IMR-90 (cell line): ENCODE measurements around the gene MLKL. TPM values are rescaled to one million over a fixed set of nuclear protein-coding genes. Genes with fewer than 3 reads are reported as not detected.

Source experiments
- ATAC-seq: fragments of 200-7000 bp; cut with Tn5 transposase; 2 replicates; pipeline ENCODE4 v1.9.1; 2020; ENCODE audit warnings: low read depth, mild to moderate bottlenecking, moderate library complexity
- BruUV-seq: library from RNA; stranded (reverse); fragments of 400-500 nt; replicated peaks from 2 replicates; lab custom pipeline; 2021; lab: Mats Ljungman, UMichigan
- CTCF ChIA-PET: fragments of 300-600 bp; formaldehyde crosslinking; extraction: SDS; loops from one replicate; lab custom pipeline; 2021; ENCODE audit warnings: antibody characterized with exemption; lab: Yijun Ruan, JAX
- POLR2A ChIA-PET: fragments of 300-600 bp; sonication (Branson Sonifier 250); formaldehyde crosslinking; loops from one replicate; lab custom pipeline; 2022; ENCODE audit warnings: antibody characterized with exemption; ENCODE audit not compliant: unreplicated experiment; lab: Charles Lee
- DNase-seq: peaks from one replicate; pipeline ENCODE4 v3.0.0; 2013
- H2AFZ ChIP-seq: replicated peaks from 2 replicates; pipeline ENCODE3; 2013; ENCODE audit warnings: low read length, mild to moderate bottlenecking; ENCODE audit not compliant: poor library complexity
- H2AK5ac ChIP-seq: 2 replicates; pipeline ENCODE4 v1.6.1; 2013; ENCODE audit warnings: low read depth, low read length, inconsistent platforms
- H2AK9ac ChIP-seq: replicated peaks from 2 replicates; pipeline ENCODE3; 2013; ENCODE audit warnings: mild to moderate bottlenecking, low read depth, low read length, moderate library complexity; ENCODE audit not compliant: poor library complexity
- H2BK120ac ChIP-seq: 2 replicates; pipeline ENCODE4 v1.6.1; 2013; ENCODE audit warnings: low read depth, low read length, inconsistent platforms
- H2BK15ac ChIP-seq: 3 replicates; pipeline ENCODE4 v1.6.1; 2013; ENCODE audit warnings: low read depth, low read length, inconsistent platforms
- H2BK20ac ChIP-seq: 2 replicates; pipeline ENCODE4 v1.6.1; 2013; ENCODE audit warnings: low read depth, mild to moderate bottlenecking, inconsistent platforms, low read length, moderate library complexity
- H2BK5ac ChIP-seq: 2 replicates; pipeline ENCODE4 v1.6.1; 2013; ENCODE audit warnings: mild to moderate bottlenecking, low read depth, low read length, inconsistent platforms; ENCODE audit not compliant: poor library complexity, severe bottlenecking
- H3K14ac ChIP-seq: replicated peaks from 2 replicates; pipeline ENCODE4 v1.6.1; 2013; ENCODE audit warnings: low read depth, low read length, inconsistent platforms
- H3K18ac ChIP-seq: 2 replicates; pipeline ENCODE4 v1.6.1; 2013; ENCODE audit warnings: low read depth, low read length, control low read depth
- H3K23ac ChIP-seq: 2 replicates; pipeline ENCODE4 v1.6.1; 2013; ENCODE audit warnings: low read depth, low read length, inconsistent platforms
- H3K27ac ChIP-seq: 2 replicates; pipeline ENCODE4 v1.5.1; 2013; ENCODE audit warnings: mild to moderate bottlenecking, control low read depth, low read length; ENCODE audit not compliant: insufficient read depth
- H3K27me3 ChIP-seq: 2 replicates; pipeline ENCODE4 v1.6.1; 2013; ENCODE audit warnings: low read length; ENCODE audit not compliant: control insufficient read depth, insufficient read depth
- H3K36me3 ChIP-seq: 2 replicates; pipeline ENCODE4 v1.6.1; 2013; ENCODE audit warnings: low read length, mixed read lengths; ENCODE audit not compliant: control insufficient read depth, insufficient read depth
- H3K4ac ChIP-seq: 2 replicates; pipeline ENCODE4 v1.6.1; 2013; ENCODE audit warnings: low read depth, low read length, inconsistent platforms
- H3K4me1 ChIP-seq: 2 replicates; pipeline ENCODE4 v1.6.1; 2013; ENCODE audit warnings: low read length, mixed read lengths; ENCODE audit not compliant: control insufficient read depth, insufficient read depth
- H3K4me2 ChIP-seq: 2 replicates; pipeline ENCODE4 v1.6.1; 2013; ENCODE audit warnings: low read depth, mild to moderate bottlenecking, control low read depth, low read length, moderate library complexity
- H3K4me3 ChIP-seq: 2 replicates; pipeline ENCODE4 v1.5.1; 2013; ENCODE audit warnings: low read depth, mild to moderate bottlenecking, control low read depth, low read length, moderate library complexity; ENCODE audit not compliant: insufficient read depth
- H3K56ac ChIP-seq: 2 replicates; pipeline ENCODE4 v1.6.1; 2013; ENCODE audit warnings: low read length, inconsistent platforms; ENCODE audit not compliant: insufficient read depth; ENCODE audit errors: extremely low read depth
- H3K79me1 ChIP-seq, 2 experiments: 2 replicates each; pipeline ENCODE4 v1.6.1; 2013; ENCODE audit warnings: low read length in 2 of 2, inconsistent platforms in 1 of 2, low read depth in 1 of 2
- H3K9ac ChIP-seq: 2 replicates; pipeline ENCODE4 v1.6.1; 2013; ENCODE audit warnings: low read depth, low read length, control low read depth
- H3K9me1 ChIP-seq: 2 replicates; pipeline ENCODE4 v1.6.1; 2013; ENCODE audit warnings: low read length, inconsistent platforms; ENCODE audit not compliant: insufficient read depth
- H3K9me3 ChIP-seq: 2 replicates; pipeline ENCODE4 v1.6.1; 2013; ENCODE audit warnings: low read length; ENCODE audit not compliant: control insufficient read depth, insufficient read depth
- H4K20me1 ChIP-seq: 2 replicates; pipeline ENCODE4 v1.6.1; 2013; ENCODE audit warnings: low read length, inconsistent platforms; ENCODE audit not compliant: insufficient read depth
- H4K5ac ChIP-seq: 2 replicates; pipeline ENCODE4 v1.6.1; 2013; ENCODE audit warnings: mild to moderate bottlenecking, low read depth, low read length, control low read depth
- H4K8ac ChIP-seq, 2 experiments: 2 replicates each; pipeline ENCODE4 v1.6.1; 2013; ENCODE audit warnings: low read depth in 2 of 2, low read length in 2 of 2, control low read depth in 1 of 2, inconsistent platforms in 1 of 2
- H4K91ac ChIP-seq: 2 replicates; pipeline ENCODE4 v1.6.1; 2013; ENCODE audit warnings: low read depth, low read length, inconsistent platforms; ENCODE audit not compliant: insufficient read depth
- BHLHE40 ChIP-seq: fragments of 150-350 bp; IDR thresholded peaks from 2 replicates; pipeline ENCODE4 v1.6.1; 2016; ENCODE audit warnings: mild to moderate bottlenecking, low read depth, low read length
- CHD1 ChIP-seq: IDR thresholded peaks from 2 replicates; pipeline ENCODE4 v1.6.1; 2012; ENCODE audit warnings: low read depth, low read length, improper control_type of control experiment
- CTCF ChIP-seq: conservative IDR thresholded peaks from 2 replicates; pipeline ENCODE4 v1.5.1; 2012; ENCODE audit warnings: mild to moderate bottlenecking, low read depth, low read length, improper control_type of control experiment
- ELK1 ChIP-seq: fragments of 150-350 bp; IDR thresholded peaks from 2 replicates; pipeline ENCODE4 v1.6.1; 2016; ENCODE audit warnings: low read depth, mild to moderate bottlenecking, low read length, moderate library complexity, borderline replicate concordance
- FOS ChIP-seq: fragments of 150-350 bp; IDR thresholded peaks from 2 replicates; pipeline ENCODE4 v1.6.1; 2016; ENCODE audit warnings: low read depth, low read length
- MAFK ChIP-seq: IDR thresholded peaks from 2 replicates; pipeline ENCODE4 v1.6.1; 2012; ENCODE audit warnings: low read depth, low read length, improper control_type of control experiment
- MAZ ChIP-seq: IDR thresholded peaks from 2 replicates; pipeline ENCODE4 v1.6.1; 2012; ENCODE audit warnings: low read depth, mild to moderate bottlenecking, low read length, improper control_type of control experiment, moderate library complexity, borderline replicate concordance
- MXI1 ChIP-seq: IDR thresholded peaks from 2 replicates; pipeline ENCODE4 v1.6.1; 2012; ENCODE audit warnings: low read depth, mild to moderate bottlenecking, low read length, moderate library complexity, borderline replicate concordance
- NFE2L2 ChIP-seq: fragments of 150-350 bp; IDR thresholded peaks from 2 replicates; pipeline ENCODE4 v1.6.1; 2016; ENCODE audit warnings: low read depth, mild to moderate bottlenecking, low read length
- RAD21 ChIP-seq: IDR thresholded peaks from 2 replicates; pipeline ENCODE4 v1.6.1; 2012; ENCODE audit warnings: low read length, improper control_type of control experiment
- WGBS, 2 experiments: methylation state at CpG; one replicate each; pipeline versions ENCODE4 v1.1.5 to v1.1.7; 2013; ENCODE audit warnings: missing lambda C conversion rate in 2 of 2; ENCODE audit not compliant: insufficient read length in 1 of 2; ENCODE audit errors: extremely low coverage in 2 of 2; 5-methylcytosine and 5-hydroxymethylcytosine counted together
- dilution Hi-C: fragments of 300-500 bp; cut with HindIII; formaldehyde crosslinking; loops from one replicate; pipeline ENCODE4 v1.14.3; 2018; ENCODE audit warnings: low sequenced_read_pairs; ENCODE audit not compliant: unreplicated experiment
- in situ Hi-C: fragments of 300-500 bp; cut with MboI; formaldehyde crosslinking; loops from 3 replicates; pipeline ENCODE4 v1.14.3; 2019; ENCODE audit warnings: low sequenced_read_pairs, inconsistent platforms, mixed read lengths
- intact Hi-C: fragments of 100-400 bp; cut with micrococcal nuclease; formaldehyde crosslinking; loops from 2 replicates; pipeline ENCODE4 v1.10.0; 2022
- polyA plus RNA-seq, 3 experiments: library from polyadenylated mRNA; depleted of rRNA; stranded (reverse); fragments of >200 nt; gene quantifications; 2 replicates each; pipeline ENCODE4 v1.2.3, GENCODE V29; 2012; ENCODE audit warnings: low replicate concordance in 1 of 3
- total RNA-seq: library from RNA; depleted of rRNA; stranded (reverse); fragments of >200 nt; gene quantifications from 2 replicates; pipeline ENCODE4 v1.2.3, GENCODE V29; 2012

MLKL gene
- total and polyA plus RNA-seq, 2 of the 4 experiments (the other 2 are of a cell fraction), result 3.6 to 4.5 TPM

GRCh38 chr16:74635303-74635702 lies 65.4 kb downstream of the MLKL start:
- no peak overlapping the region for H3K56ac ChIP-seq
- peaks cover 33% of the 10 kb centered on the region for H3K36me3 ChIP-seq
- no peaks in the 10 kb centered on the region for H3K27me3 ChIP-seq
- no peak overlapping the region for H3K23ac ChIP-seq
- no peak overlapping the region for H2AK9ac ChIP-seq
- H2AK5ac ChIP-seq, result no peak overlapping the region
- dilution Hi-C loops, result no loop called here
- no peak overlapping the region for H4K8ac ChIP-seq
- ChIA-PET CTCF (interaction anchor here (1.6 kb wide), 1 partner anchor 16 kb away, joined by 5 read pairs; no protein-coding TSS in a partner anchor), POLR2A (interaction anchor here (0.6 kb wide), 1 partner anchor 191 kb away, joined by 16 read pairs; no protein-coding TSS in a partner anchor)
- WGBS, 2 experiments, result no CpG with 5 or more reads among the region's 5 CpGs
- H4K20me1 ChIP-seq, result no peaks in the 10 kb centered on the region
- H3K4me1 ChIP-seq, result no peaks in the 10 kb centered on the region
- no TSS peak for BruUV-seq
- H2AFZ ChIP-seq, result no peak overlapping the region
- no peak for TF ChIP-seq MAZ
- no peak for TF ChIP-seq RAD21
- TF ChIP-seq ELK1, result no peak
- TF ChIP-seq BHLHE40, result no peak
- TF ChIP-seq MXI1, result no peak
- TF ChIP-seq FOS, result no peak
- no peak for TF ChIP-seq NFE2L2
- TF ChIP-seq CHD1, result no peak
- TF ChIP-seq MAFK, result no peak
- TF ChIP-seq CTCF, result no peak
- in situ Hi-C loops, result no loop called here
- H3K27ac ChIP-seq, result no peak overlapping the region
- intact Hi-C loops, result no loop called here
- no peak overlapping the region for H3K18ac ChIP-seq
- no peak overlapping the region for H4K91ac ChIP-seq
- no peaks in the 10 kb centered on the region for H3K9me1 ChIP-seq
- H3K79me1 ChIP-seq, result peaks cover 7 to 15% of the 10 kb centered on the region in 2 experiments; a peak in 3 of 4 replicates
- no peak overlapping the region for H3K9ac ChIP-seq
- no peak overlapping the region for H2BK5ac ChIP-seq
- no peak overlapping the region for H3K4me2 ChIP-seq
- H2BK120ac ChIP-seq, result no peak overlapping the region
- H2BK20ac ChIP-seq, result no peak overlapping the region
- DNase-seq (no peak), ATAC-seq (no peak)
- no peak overlapping the region for H3K4ac ChIP-seq
- H3K9me3 ChIP-seq, result no peaks in the 10 kb centered on the region
- H2BK15ac ChIP-seq, result no peak overlapping the region
- no peak overlapping the region for H3K14ac ChIP-seq
- no peak overlapping the region for H3K4me3 ChIP-seq
- no peak overlapping the region for H4K5ac ChIP-seq
